ENCODE data around the gene GSN. TPM values are rescaled to one million over a fixed set of nuclear protein-coding genes. Genes with fewer than 3 reads are reported as not detected.

Gene GSN
- total and polyA plus RNA-seq, 9 of the 15 experiments (the other 6 are each of a cell fraction or from before 2014, with no cell fraction given) = 0.39 to 16.6 (median 8.2) TPM

DNA sequence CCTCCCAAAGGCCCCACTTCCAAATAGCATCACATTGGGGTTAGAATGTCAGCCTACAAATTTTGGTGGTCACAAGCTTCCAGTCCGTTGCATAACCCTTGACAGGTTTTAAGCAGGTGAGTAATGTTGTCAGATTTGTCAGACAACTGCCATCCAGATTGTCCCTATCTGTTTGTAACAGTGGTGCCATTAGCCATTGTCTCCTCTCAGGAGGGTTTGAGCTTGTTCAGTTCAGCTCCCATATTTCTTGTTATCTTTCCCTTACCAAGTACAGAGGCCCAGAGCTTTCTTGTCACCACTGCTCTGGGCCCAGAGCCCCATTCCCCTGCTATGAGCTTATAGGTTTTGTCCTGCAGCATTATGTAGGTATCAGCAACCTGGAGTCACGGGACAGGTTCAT, 14.8 kb upstream of the GSN start:
- H4K20me1 ChIP-seq (replicated peaks; ENCODE audit: control insufficient read depth, insufficient read depth, low read length) = no peaks in the 10 kb centered on the region
- peaks cover 0 to 12% of the 10 kb centered on the region in 2 experiments; a peak in 2 of 5 replicates for H3K4me1 ChIP-seq (replicated peaks in 1 of 2; ENCODE audit: control insufficient read depth in 2 of 2, insufficient read depth in 2 of 2, low read length in 2 of 2)
- CTCF ChIA-PET (ENCODE audit: low intra/inter-chr PET ratio) = interaction anchor here (0.6 kb wide), 1 partner anchor 753 kb away, joined by 4 read pairs; no protein-coding TSS in a partner anchor
- H3K27ac ChIP-seq (ENCODE audit: extremely low read depth, low read depth, low read length) = no peak overlapping the region
- H3K27me3 ChIP-seq (ENCODE audit: control insufficient read depth in 2 of 2, insufficient read depth in 2 of 2, low read length in 2 of 2) = no peaks in the 10 kb centered on the region
- no peaks in the 10 kb centered on the region for H3K9me1 ChIP-seq (ENCODE audit: control insufficient read depth, insufficient read depth, low read length)
- peak in 2 of 4 experiments; percentile 14 to 46 for DNase-seq (ENCODE audit: extremely low read depth in 1 of 4, low spot score in 3 of 4)
- no TSS peak for BruUV-seq (replicated peaks)
- H3K9me3 ChIP-seq (replicated peaks; ENCODE audit: control insufficient read depth, insufficient read depth, low read depth, low read length) = no peaks in the 10 kb centered on the region
- POLR2A ChIA-PET = interaction anchor here (0.6 to 2.6 kb wide), 6 partner anchors 9 to 22 kb away, joined by 4 to 6 read pairs (median 4); partner anchors contain the start of gene GSN
- 16% methylated on average over 2 of the region's 2 CpGs for WGBS (ENCODE audit: insufficient coverage, low coverage, missing lambda C conversion rate)
- H3K4me3 ChIP-seq = no peak overlapping the region
- 0 out of 2 replicates have a peak overlapping the region, but pooled peaks have one; percentile 17 for H2AFZ ChIP-seq (ENCODE audit: low read depth, low read length)
- H3K36me3 ChIP-seq (ENCODE audit: control insufficient read depth, insufficient read depth, low read length) = no peaks in the 10 kb centered on the region
- intact Hi-C loops (cut with micrococcal nuclease) = no loop called here
- H3K4me2 ChIP-seq (ENCODE audit: insufficient read depth, low read length) = no peak overlapping the region
- peak; percentile 66; the same call in 2 of the 3 replicates for ATAC-seq
- FAIRE-seq = no peak
- H3K9ac ChIP-seq (ENCODE audit: insufficient read depth in 1 of 2, low read depth in 2 of 2, low read length in 2 of 2) = no peak overlapping the region
- in situ Hi-C loops (cut with MboI) = no loop called here
- H3K79me2 ChIP-seq (ENCODE audit: control insufficient read depth, insufficient read depth, low read length) = no peaks in the 10 kb centered on the region
- TF ChIP-seq ZNF589 (CRISPR knock-in tag; IDR thresholded peaks at IDR 0.05; ENCODE audit: low read depth) (no peak), SRSF3 (IDR thresholded peaks at IDR 0.05; ENCODE audit: insufficient read depth, low read length) (no peak), ZFP91 (CRISPR knock-in tag; IDR thresholded peaks at IDR 0.05) (no peak), HNRNPL (IDR thresholded peaks at IDR 0.05; ENCODE audit: low read depth, low read length) (no peak), CCNT2 (IDR thresholded peaks at IDR 0.05; ENCODE audit: borderline replicate concordance, extremely low read depth, insufficient read length, low read depth, low read length) (no peak), HEY1 (CRISPR knock-in tag; IDR thresholded peaks at IDR 0.05; ENCODE audit: borderline replicate concordance) (no peak), CBFA2T3 (IDR thresholded peaks at IDR 0.05) (peak; percentile 85), CBFA2T2 (conservative IDR thresholded peaks at IDR 0.05) (peak; percentile 74), NFIC (IDR thresholded peaks at IDR 0.05) (0 out of 2 replicates have a peak, but pooled peaks have one; percentile 10), TAL1 (IDR thresholded peaks at IDR 0.05) (peak; percentile 56; the same call in 1 of the 2 replicates), TEAD4 (IDR thresholded peaks at IDR 0.05; ENCODE audit: low read length) (peak; percentile 70; the same call in 1 of the 2 replicates), TEAD4 (CRISPR knock-in tag; IDR thresholded peaks at IDR 0.05; ENCODE audit: borderline replicate concordance) (no peak), RCOR1 (IDR thresholded peaks at IDR 0.05; ENCODE audit: borderline replicate concordance in 1 of 2, low read depth in 2 of 2, low read length in 2 of 2) (peak in 1 of 2 experiments; percentile 24; a peak in 1 of 4 replicates), JUN (IDR thresholded peaks at IDR 0.05; ENCODE audit: borderline replicate concordance, low read depth, low read length) (no peak), JUN (CRISPR knock-in tag; IDR thresholded peaks at IDR 0.05; ENCODE audit: borderline replicate concordance) (no peak), SOX6 (IDR thresholded peaks at IDR 0.05) (peak; percentile 73), MEIS2 (IDR thresholded peaks at IDR 0.05; ENCODE audit: partially characterized antibody) (peak; percentile 75), POLR2AphosphoS5 (IDR thresholded peaks at IDR 0.05; ENCODE audit: control insufficient read depth, insufficient read depth, low read depth, low read length) (0 out of 2 replicates have a peak, but pooled peaks have one; percentile 33)
- TF ChIP-seq, protein P1, sequence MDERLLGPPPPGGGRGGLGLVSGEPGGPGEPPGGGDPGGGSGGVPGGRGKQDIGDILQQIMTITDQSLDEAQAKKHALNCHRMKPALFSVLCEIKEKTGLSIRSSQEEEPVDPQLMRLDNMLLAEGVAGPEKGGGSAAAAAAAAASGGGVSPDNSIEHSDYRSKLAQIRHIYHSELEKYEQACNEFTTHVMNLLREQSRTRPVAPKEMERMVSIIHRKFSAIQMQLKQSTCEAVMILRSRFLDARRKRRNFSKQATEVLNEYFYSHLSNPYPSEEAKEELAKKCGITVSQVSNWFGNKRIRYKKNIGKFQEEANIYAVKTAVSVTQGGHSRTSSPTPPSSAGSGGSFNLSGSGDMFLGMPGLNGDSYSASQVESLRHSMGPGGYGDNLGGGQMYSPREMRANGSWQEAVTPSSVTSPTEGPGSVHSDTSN (CRISPR knock-in tag; IDR thresholded peaks at IDR 0.05; ENCODE audit: low read depth) = no peak
- TF ChIP-seq, protein P1 (tag; conservative IDR thresholded peaks at IDR 0.05; ENCODE audit: low read depth) = peak; percentile 48

Data from K562 (cell line).